ENCODE measurements around the gene SMS.
A peak's percentile ranks its signal among the peaks of the same experiment; 100 is the strongest.
"Not testable (repeated sequence)": the region's sequence is repeated elsewhere in the genome, so short reads cannot be mapped to it uniquely, and the experiment has no call there.

The SMS gene

DNA sequence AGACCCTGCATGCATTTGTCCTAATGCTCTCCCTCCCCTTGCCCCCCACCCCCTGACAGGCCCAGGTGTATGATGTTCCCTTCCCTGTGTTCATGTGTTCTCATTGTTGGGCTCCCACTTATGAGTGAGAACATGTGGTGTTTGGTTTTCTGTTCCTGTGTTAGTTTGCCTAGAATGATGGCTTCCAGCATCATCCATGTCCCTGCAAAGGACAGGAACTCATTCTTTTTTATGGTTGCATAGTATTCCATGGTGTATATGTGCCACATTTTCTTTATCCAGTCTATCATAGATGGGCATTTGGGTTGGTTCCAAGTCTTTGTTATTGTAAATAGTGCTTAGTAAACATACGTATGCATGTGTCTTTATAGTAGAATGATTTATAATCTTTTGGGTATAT is 10.0 kb downstream of the SMS start:
- not testable (repeated sequence) for H3K4me3 ChIP-seq (ENCODE audit: low read depth, low read length); H3K27me3 ChIP-seq (ENCODE audit: control insufficient read depth, insufficient read depth, low read length); H3K27ac ChIP-seq (ENCODE audit: low read depth, low read length); H3K9ac ChIP-seq (ENCODE audit: low read length); H3K9me3 ChIP-seq (ENCODE audit: control insufficient read depth, insufficient read depth, low read depth, low read length)
- peaks cover 74% of the 10 kb centered on the region for H3K4me1 ChIP-seq (ENCODE audit: control insufficient read depth, insufficient read depth, low read length)
- peaks cover 15% of the 10 kb centered on the region; the same call in 1 of the 2 replicates for H3K36me3 ChIP-seq (ENCODE audit: control insufficient read depth, insufficient read depth, low read length)

DNA sequence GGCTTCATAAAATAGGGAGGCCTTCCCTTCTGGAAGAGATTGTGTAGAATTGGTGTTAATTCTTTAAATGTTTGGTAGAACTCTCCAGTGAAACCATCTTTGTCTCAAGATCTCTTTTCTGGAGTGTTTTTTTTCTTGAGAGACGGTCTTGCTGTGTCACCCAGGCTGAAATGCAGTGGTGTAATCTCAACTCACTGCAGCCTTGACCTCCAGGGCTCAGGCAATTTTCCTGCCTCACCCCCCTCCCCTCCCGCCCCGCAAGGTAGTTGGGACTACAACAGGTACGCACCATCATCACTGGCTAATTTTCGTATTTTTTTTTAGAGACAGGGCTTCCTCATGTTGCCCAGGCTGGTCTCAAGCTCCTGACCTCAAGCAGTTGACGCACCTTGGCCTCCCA is 12.1 kb downstream of the SMS start:
- Histone ChIP-seq H3K9ac (ENCODE audit: low read length) (no peak overlapping the region), H3K4me3 (ENCODE audit: low read depth, low read length) (no peak overlapping the region), H3K4me1 (ENCODE audit: control insufficient read depth, insufficient read depth, low read length) (peaks cover 56% of the 10 kb centered on the region), H3K27ac (ENCODE audit: low read depth, low read length) (no peak overlapping the region; the same call in 1 of the 2 replicates), H3K27me3 (ENCODE audit: control insufficient read depth, insufficient read depth, low read length) (no peaks in the 10 kb centered on the region), H3K36me3 (ENCODE audit: control insufficient read depth, insufficient read depth, low read length) (peaks cover 23% of the 10 kb centered on the region; the same call in 1 of the 2 replicates), H3K9me3 (ENCODE audit: control insufficient read depth, insufficient read depth, low read depth, low read length) (no peaks in the 10 kb centered on the region; the same call in 1 of the 2 replicates)

DNA sequence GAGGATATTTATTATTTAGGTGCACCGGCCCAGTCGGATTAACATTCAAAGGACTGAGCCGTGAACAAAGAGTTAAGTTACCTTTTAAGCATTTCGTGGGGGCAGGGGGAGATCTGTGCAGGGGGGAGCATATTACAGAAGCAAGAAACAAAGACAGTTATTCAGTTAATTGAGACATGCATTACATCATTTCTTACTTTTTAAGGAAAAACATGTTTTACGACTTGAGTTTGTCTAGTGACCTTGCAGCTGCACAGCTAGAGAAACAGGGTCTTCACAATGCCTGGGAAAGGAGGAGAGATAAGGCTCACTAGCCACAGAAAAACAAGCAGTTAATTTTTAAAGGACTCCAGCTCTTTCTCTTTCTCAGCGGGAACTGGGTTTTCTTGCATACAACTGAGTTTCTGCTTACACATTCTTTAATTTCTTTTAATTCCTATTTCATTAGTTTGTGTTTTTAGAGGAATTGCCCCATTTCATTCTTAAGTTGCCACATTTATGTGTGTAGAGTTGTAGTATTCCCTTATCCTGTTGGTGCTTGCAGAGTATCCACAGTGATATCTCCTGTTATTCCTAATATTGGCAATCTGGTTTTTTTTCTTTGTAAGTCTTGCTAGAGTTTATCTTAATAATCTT is 12.8 kb downstream of the SMS start:
- peaks cover 20% of the 10 kb centered on the region; the same call in 1 of the 2 replicates for H3K36me3 ChIP-seq (ENCODE audit: control insufficient read depth, insufficient read depth, low read length)
- not testable (repeated sequence) for H3K9me3 ChIP-seq (ENCODE audit: control insufficient read depth, insufficient read depth, low read depth, low read length); H3K27ac ChIP-seq (ENCODE audit: low read depth, low read length); H3K4me3 ChIP-seq (ENCODE audit: low read depth, low read length); H3K27me3 ChIP-seq (ENCODE audit: control insufficient read depth, insufficient read depth, low read length); H3K9ac ChIP-seq (ENCODE audit: low read length)
- peaks cover 49% of the 10 kb centered on the region for H3K4me1 ChIP-seq (ENCODE audit: control insufficient read depth, insufficient read depth, low read length)

DNA sequence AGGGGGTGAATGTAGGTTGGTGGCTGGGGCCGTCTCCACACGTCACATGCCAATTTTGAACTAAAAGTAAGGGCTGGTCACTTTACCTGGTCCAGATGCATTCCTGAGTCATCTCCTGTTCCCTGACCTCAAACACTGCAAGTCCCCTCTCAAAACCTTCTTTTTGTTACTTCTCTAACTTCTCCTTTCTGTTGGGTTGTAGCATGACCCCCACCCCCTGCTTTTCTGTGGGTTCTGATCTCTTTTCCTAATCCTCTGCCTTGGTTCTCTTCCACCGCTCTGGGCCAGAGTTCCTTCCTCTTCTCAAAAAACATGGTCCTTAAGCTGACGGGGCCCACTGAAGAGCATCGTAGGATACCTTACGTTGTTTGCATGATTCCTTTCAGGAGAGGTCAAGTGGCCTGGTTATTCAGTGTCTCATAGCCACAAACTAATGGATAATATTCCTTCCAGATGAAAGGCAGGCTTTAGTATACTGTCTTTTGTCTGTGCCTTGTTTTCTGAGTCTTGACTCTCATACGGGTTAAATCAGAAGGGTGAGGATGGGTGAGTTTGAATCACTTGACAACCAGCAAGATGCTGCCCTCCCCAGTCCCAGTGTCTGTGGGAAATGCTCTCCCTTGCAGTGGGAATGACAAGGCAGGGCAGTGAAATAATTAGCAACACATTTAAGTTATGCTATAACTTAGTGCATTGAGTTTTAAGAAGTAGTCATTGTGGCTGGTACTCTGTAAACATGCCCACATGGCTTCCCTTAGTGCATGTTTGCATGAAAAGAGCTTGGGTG is 15.1 kb downstream of the SMS start:
- H3K4me1 ChIP-seq (ENCODE audit: control insufficient read depth, insufficient read depth, low read length) = peaks cover 59% of the 10 kb centered on the region
- H3K4me3 ChIP-seq (ENCODE audit: low read depth, low read length) = no peak overlapping the region
- H3K9ac ChIP-seq (ENCODE audit: low read length) = no peak overlapping the region
- peaks cover 16% of the 10 kb centered on the region; the same call in 1 of the 2 replicates for H3K36me3 ChIP-seq (ENCODE audit: control insufficient read depth, insufficient read depth, low read length)
- H3K27me3 ChIP-seq (ENCODE audit: control insufficient read depth, insufficient read depth, low read length) = no peaks in the 10 kb centered on the region
- H3K27ac ChIP-seq (ENCODE audit: low read depth, low read length) = no peak overlapping the region
- H3K9me3 ChIP-seq (ENCODE audit: control insufficient read depth, insufficient read depth, low read depth, low read length) = no peaks in the 10 kb centered on the region; the same call in 1 of the 2 replicates

DNA sequence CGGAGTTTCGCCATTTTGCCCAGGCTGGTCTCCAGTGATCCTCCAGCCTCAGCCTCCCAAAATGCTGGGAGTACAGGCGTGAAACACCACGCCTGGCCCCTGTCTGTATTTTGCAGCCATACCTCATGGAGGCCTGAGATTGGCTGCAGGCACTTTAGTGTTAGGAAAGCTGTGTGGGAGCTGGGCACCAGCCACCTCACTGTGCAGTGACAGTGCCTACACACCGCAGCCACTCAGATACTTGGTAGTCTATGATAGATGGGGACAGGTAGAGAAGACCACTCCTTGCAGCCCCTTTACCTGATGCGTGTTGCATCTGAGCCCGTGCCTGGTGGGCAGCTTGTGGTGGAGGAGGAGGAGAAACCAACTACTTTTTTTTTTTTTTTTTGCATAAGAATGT is 16.3 kb downstream of the SMS start:
- Histone ChIP-seq H3K27me3 (ENCODE audit: control insufficient read depth, insufficient read depth, low read length) (no peaks in the 10 kb centered on the region), H3K36me3 (ENCODE audit: control insufficient read depth, insufficient read depth, low read length) (peaks cover 16% of the 10 kb centered on the region; the same call in 1 of the 2 replicates), H3K27ac (ENCODE audit: low read depth, low read length) (no peak overlapping the region), H3K9ac (ENCODE audit: low read length) (no peak overlapping the region), H3K4me3 (ENCODE audit: low read depth, low read length) (no peak overlapping the region), H3K4me1 (ENCODE audit: control insufficient read depth, insufficient read depth, low read length) (peaks cover 68% of the 10 kb centered on the region), H3K9me3 (ENCODE audit: control insufficient read depth, insufficient read depth, low read depth, low read length) (no peaks in the 10 kb centered on the region; the same call in 1 of the 2 replicates)

DNA sequence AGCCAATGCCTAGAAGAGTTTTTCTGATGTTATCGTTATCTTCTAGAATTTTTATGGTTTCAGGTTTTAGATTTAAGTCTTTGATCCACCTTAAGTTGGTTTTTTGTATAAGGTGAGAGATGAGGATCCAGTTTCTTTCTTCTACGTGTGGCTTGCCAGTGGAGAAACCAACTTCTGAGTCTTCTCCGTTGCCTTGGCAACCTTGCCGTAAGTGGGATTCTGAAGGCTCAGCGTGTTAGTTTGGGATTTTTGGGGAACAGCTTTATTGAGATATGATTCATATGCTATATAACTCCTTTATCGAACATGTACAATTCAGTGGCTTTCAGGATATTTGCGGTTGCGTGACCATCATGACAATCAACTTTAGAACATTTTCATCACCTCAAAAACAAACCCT is 17.7 kb downstream of the SMS start:
- no peak overlapping the region for H3K4me3 ChIP-seq (ENCODE audit: low read depth, low read length)
- peaks cover 58% of the 10 kb centered on the region for H3K4me1 ChIP-seq (ENCODE audit: control insufficient read depth, insufficient read depth, low read length)
- H3K9ac ChIP-seq (ENCODE audit: low read length) = no peak overlapping the region
- H3K9me3 ChIP-seq (ENCODE audit: control insufficient read depth, insufficient read depth, low read depth, low read length) = no peaks in the 10 kb centered on the region; the same call in 1 of the 2 replicates
- peaks cover 19% of the 10 kb centered on the region; the same call in 1 of the 2 replicates for H3K36me3 ChIP-seq (ENCODE audit: control insufficient read depth, insufficient read depth, low read length)
- no peak overlapping the region for H3K27ac ChIP-seq (ENCODE audit: low read depth, low read length)
- no peaks in the 10 kb centered on the region for H3K27me3 ChIP-seq (ENCODE audit: control insufficient read depth, insufficient read depth, low read length)

DNA sequence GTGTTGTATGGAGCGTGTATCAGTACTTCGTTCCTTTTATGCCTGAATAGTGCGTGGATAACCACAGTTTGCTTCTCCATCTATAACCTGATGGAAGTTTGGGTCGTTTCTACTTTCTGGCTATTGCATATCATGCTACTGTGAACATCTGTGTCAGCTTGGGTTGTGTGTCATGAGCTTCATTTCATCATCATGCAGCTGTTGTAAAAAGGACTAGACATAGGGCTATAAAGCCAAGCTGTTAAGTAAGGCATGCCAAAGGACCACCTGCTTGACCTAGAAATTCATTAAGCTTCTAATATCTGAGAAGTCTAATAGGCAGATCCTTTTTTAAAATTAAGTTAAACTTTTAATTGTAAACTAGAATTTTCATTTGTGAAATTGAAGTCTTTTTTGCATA is 18.4 kb downstream of the SMS start:
- Histone ChIP-seq H3K4me1 (ENCODE audit: control insufficient read depth, insufficient read depth, low read length) (peaks cover 51% of the 10 kb centered on the region), H3K27ac (ENCODE audit: low read depth, low read length) (no peak overlapping the region), H3K36me3 (ENCODE audit: control insufficient read depth, insufficient read depth, low read length) (peaks cover 23% of the 10 kb centered on the region; the same call in 1 of the 2 replicates), H3K27me3 (ENCODE audit: control insufficient read depth, insufficient read depth, low read length) (no peaks in the 10 kb centered on the region), H3K4me3 (ENCODE audit: low read depth, low read length) (no peak overlapping the region), H3K9me3 (ENCODE audit: control insufficient read depth, insufficient read depth, low read depth, low read length) (no peaks in the 10 kb centered on the region; the same call in 1 of the 2 replicates), H3K9ac (ENCODE audit: low read length) (no peak overlapping the region)

DNA sequence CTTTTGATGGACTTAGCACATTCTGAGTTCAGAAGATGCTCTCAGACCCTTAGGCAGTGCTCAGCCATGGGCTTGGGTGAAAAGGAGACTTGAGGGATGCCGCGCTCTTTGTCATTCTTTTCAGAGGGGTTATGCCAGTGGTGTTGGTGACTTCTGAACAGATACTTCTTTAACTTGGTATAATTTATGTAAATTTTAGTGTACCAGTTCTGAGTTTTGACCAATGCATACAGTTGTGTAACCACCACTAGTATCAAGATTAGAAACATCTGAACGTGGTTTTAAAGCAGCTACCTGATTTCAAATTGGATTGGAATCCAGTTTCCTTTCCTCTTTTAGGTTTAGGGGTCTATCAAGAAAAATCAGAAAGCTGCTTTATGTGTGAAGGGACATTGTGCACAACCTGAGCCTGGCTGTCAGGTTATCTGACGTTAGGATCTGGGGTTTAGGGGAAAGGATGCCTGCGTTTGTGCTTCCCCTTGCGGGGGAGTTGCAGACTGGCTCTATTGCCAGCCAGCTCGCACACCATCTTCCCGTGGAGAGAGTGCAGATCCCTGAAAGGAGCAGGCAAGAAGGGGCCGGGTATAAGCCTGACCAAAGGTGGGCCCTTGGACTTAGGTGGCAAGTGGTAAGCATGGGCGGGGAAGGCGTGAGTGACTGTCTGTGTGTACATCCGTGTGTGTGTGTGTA is 19.0 kb downstream of the SMS start:
- Histone ChIP-seq H3K36me3 (ENCODE audit: control insufficient read depth, insufficient read depth, low read length) (peaks cover 21% of the 10 kb centered on the region; the same call in 1 of the 2 replicates), H3K27ac (ENCODE audit: low read depth, low read length) (no peak overlapping the region), H3K4me3 (ENCODE audit: low read depth, low read length) (no peak overlapping the region), H3K9me3 (ENCODE audit: control insufficient read depth, insufficient read depth, low read depth, low read length) (no peaks in the 10 kb centered on the region; the same call in 1 of the 2 replicates), H3K27me3 (ENCODE audit: control insufficient read depth, insufficient read depth, low read length) (no peaks in the 10 kb centered on the region), H3K9ac (ENCODE audit: low read length) (no peak overlapping the region), H3K4me1 (ENCODE audit: control insufficient read depth, insufficient read depth, low read length) (peaks cover 45% of the 10 kb centered on the region)

DNA sequence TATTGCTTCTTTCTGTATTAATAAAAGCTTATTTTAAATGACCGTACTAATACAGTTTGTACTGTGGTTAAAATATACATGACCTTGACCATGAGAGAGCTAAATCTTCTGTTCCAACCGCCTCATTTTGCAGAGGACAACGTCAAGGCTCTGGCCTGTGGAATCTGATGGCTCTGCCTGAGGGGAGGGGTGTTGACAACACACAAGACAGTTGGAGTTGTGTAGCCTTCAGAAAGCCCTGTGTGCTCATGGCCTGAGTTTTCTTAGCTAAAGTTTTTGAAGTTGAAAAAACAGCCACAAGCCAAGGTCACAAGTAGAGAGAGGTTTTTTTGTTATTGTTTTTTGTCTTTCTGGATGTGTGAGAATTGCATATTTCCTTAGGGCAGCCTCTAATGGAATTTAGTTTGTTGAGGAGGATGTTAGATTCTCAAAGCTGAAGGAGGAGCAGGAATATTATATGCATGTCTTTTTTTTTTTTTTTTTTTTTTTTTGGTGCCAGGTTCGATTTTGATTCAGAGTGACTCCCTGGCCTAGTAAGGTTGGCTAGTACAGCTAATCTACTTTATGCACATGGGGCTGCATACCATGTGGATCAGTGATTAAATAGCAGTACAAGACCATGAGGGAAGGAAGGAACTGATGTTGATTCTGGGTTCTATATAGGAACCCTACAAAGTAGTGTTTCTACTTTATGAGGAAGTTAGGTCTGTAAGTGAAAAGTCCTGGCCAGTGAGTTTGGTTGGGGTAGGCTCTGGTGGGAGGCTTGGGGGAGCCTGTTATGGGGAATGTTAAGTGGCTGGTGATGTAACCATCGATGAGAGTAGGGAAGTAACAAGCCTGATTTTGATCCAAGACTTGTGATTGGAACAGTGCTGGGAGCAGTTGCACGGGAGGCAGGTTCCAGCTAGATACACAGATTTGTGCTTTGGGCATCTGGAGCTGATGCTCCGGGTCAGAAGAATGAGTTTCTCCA is 20.3 kb downstream of the SMS start:
- Histone ChIP-seq H3K4me3 (ENCODE audit: low read depth, low read length) (no peak overlapping the region), H3K27me3 (ENCODE audit: control insufficient read depth, insufficient read depth, low read length) (no peaks in the 10 kb centered on the region), H3K27ac (ENCODE audit: low read depth, low read length) (peak overlapping the region; percentile 18; the same call in 1 of the 2 replicates), H3K9ac (ENCODE audit: low read length) (no peak overlapping the region), H3K36me3 (ENCODE audit: control insufficient read depth, insufficient read depth, low read length) (peaks cover 23% of the 10 kb centered on the region; the same call in 1 of the 2 replicates), H3K9me3 (ENCODE audit: control insufficient read depth, insufficient read depth, low read depth, low read length) (no peaks in the 10 kb centered on the region; the same call in 1 of the 2 replicates), H3K4me1 (ENCODE audit: control insufficient read depth, insufficient read depth, low read length) (peaks cover 34% of the 10 kb centered on the region)

DNA sequence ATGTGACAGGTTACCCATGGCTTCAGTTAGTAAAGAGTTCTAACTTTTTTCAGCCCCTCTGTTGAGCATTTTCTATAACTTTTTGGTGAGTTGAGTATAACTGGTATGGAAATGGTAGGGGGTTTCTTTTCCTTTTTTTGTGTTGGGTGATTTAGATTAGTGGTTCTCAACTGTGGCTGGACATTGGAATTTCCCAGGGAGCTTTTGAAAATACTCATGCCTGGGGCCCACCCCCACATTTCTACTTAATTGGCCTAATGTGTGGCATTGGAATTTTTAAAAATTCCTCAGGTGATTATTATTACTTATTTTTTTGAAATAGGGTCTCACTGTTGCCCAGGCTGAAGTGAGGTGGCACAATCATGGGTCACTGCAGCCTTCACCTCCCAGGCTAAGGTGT is 21.9 kb downstream of the SMS start:
- Histone ChIP-seq H3K4me1 (ENCODE audit: control insufficient read depth, insufficient read depth, low read length) (peaks cover 34% of the 10 kb centered on the region), H3K27me3 (ENCODE audit: control insufficient read depth, insufficient read depth, low read length) (no peaks in the 10 kb centered on the region), H3K4me3 (ENCODE audit: low read depth, low read length) (no peak overlapping the region), H3K27ac (ENCODE audit: low read depth, low read length) (no peak overlapping the region), H3K9ac (ENCODE audit: low read length) (no peak overlapping the region), H3K36me3 (ENCODE audit: control insufficient read depth, insufficient read depth, low read length) (peaks cover 22% of the 10 kb centered on the region), H3K9me3 (ENCODE audit: control insufficient read depth, insufficient read depth, low read depth, low read length) (no peaks in the 10 kb centered on the region)

Measured in HUES6 (cell line).